ENCODE results near the gene SHH. TPM values are rescaled to one million over a fixed set of nuclear protein-coding genes. Genes with fewer than 3 reads are reported as not detected.

Gene SHH
- total and polyA plus RNA-seq, 2 experiments from 2014 or later = not detected

GRCh38 chr7:155845226-155845625 is 33.0 kb upstream of the SHH start:
- no peak overlapping the region for H3K27ac ChIP-seq
- TF ChIP-seq, protein P1, sequence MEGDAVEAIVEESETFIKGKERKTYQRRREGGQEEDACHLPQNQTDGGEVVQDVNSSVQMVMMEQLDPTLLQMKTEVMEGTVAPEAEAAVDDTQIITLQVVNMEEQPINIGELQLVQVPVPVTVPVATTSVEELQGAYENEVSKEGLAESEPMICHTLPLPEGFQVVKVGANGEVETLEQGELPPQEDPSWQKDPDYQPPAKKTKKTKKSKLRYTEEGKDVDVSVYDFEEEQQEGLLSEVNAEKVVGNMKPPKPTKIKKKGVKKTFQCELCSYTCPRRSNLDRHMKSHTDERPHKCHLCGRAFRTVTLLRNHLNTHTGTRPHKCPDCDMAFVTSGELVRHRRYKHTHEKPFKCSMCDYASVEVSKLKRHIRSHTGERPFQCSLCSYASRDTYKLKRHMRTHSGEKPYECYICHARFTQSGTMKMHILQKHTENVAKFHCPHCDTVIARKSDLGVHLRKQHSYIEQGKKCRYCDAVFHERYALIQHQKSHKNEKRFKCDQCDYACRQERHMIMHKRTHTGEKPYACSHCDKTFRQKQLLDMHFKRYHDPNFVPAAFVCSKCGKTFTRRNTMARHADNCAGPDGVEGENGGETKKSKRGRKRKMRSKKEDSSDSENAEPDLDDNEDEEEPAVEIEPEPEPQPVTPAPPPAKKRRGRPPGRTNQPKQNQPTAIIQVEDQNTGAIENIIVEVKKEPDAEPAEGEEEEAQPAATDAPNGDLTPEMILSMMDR (IDR thresholded peaks at IDR 0.05; ENCODE audit: low read depth, low read length) = no peak
- no peak for DNase-seq (ENCODE audit: low read depth in 1 of 2, low spot score in 1 of 2)
- H3K36me3 ChIP-seq = no peaks in the 10 kb centered on the region
- no peaks in the 10 kb centered on the region for H3K9me3 ChIP-seq (ENCODE audit: low read depth)
- no peaks in the 10 kb centered on the region for H3K27me3 ChIP-seq
- H3K4me1 ChIP-seq (ENCODE audit: low read depth) = no peaks in the 10 kb centered on the region
- H3K4me3 ChIP-seq = no peak overlapping the region

DNA sequence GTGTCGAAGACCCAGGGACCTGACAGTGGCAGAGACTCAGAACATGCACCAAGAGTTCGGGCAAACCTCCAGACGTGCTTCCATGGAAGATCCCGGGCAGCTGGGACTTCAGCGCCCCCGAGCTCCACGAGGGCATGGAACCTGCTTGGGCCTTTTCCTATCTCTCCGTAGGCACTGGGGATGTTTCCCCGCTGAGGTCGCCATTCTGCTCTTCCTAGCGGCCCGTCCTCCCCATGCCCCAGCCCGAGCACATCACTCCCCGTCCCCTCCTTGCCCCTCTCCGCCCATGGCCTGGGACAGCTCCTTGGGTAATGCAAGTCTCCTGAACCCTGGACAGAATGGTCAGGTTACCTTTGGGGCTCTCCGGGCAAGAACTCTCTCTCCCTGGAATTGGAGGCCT is 32.3 kb upstream of the SHH start:
- H3K4me3 ChIP-seq = no peak overlapping the region
- DNase-seq (ENCODE audit: low read depth in 1 of 2, low spot score in 1 of 2) = no peak
- no peaks in the 10 kb centered on the region for H3K9me3 ChIP-seq (ENCODE audit: low read depth)
- no peak overlapping the region for H3K27ac ChIP-seq
- H3K4me1 ChIP-seq (ENCODE audit: low read depth) = no peaks in the 10 kb centered on the region
- no peaks in the 10 kb centered on the region for H3K27me3 ChIP-seq
- TF ChIP-seq, protein P1 (IDR thresholded peaks at IDR 0.05; ENCODE audit: low read depth, low read length) = no peak
- H3K36me3 ChIP-seq = no peaks in the 10 kb centered on the region

- Histone ChIP-seq H3K36me3 (no peaks in the 10 kb centered on the region), H3K9me3 (ENCODE audit: low read depth) (no peaks in the 10 kb centered on the region), H3K27ac (no peak overlapping the region), H3K4me1 (ENCODE audit: low read depth) (no peaks in the 10 kb centered on the region), H3K27me3 (no peaks in the 10 kb centered on the region), H3K4me3 (no peak overlapping the region)
- DNase-seq (ENCODE audit: low read depth in 1 of 2, low spot score in 1 of 2) = peak in 1 of 2 donors; percentile 20
- TF ChIP-seq, protein P1 (IDR thresholded peaks at IDR 0.05; ENCODE audit: low read depth, low read length) = no peak
These were observed 31.8 kb upstream of the SHH start for GRCh38 chr7:155844019-155844453.

DNA sequence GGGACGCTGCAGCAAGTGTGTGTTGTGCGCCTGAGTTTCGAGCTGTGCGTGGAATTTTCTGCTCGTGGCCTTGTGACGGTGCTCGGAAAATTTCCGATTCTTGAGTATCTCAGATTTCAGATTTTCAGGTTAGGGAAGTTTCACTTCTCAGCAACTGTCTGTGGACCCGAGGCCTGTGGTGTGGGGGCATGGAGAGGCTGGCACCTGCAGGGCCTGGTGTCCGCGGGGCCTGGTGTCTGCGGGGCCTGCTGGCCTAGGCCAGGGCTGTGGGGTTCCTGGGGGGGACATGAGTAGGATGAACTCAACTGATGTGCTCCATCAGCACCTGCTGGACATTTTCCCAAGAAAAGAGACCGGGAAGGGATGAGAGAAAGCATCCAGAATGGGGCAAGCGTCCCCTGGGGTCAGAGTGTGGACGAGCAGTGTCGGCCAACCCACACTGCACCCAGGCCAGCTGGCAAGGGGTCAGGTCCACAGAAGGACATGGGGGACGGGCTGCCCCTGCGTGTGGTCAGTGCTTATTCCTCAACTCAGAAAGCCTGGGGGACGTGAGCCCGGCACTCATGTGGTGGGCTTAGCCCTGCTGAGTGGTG is 31.3 kb upstream of the SHH start:
- Histone ChIP-seq H3K4me1 (ENCODE audit: low read depth) (no peaks in the 10 kb centered on the region), H3K27me3 (no peaks in the 10 kb centered on the region), H3K9me3 (ENCODE audit: low read depth) (peaks cover 3% of the 10 kb centered on the region), H3K36me3 (no peaks in the 10 kb centered on the region), H3K27ac (no peak overlapping the region), H3K4me3 (no peak overlapping the region)
- TF ChIP-seq, protein P1 (IDR thresholded peaks at IDR 0.05; ENCODE audit: low read depth, low read length) = no peak
- DNase-seq (ENCODE audit: low read depth in 1 of 2, low spot score in 1 of 2) = no peak

DNA sequence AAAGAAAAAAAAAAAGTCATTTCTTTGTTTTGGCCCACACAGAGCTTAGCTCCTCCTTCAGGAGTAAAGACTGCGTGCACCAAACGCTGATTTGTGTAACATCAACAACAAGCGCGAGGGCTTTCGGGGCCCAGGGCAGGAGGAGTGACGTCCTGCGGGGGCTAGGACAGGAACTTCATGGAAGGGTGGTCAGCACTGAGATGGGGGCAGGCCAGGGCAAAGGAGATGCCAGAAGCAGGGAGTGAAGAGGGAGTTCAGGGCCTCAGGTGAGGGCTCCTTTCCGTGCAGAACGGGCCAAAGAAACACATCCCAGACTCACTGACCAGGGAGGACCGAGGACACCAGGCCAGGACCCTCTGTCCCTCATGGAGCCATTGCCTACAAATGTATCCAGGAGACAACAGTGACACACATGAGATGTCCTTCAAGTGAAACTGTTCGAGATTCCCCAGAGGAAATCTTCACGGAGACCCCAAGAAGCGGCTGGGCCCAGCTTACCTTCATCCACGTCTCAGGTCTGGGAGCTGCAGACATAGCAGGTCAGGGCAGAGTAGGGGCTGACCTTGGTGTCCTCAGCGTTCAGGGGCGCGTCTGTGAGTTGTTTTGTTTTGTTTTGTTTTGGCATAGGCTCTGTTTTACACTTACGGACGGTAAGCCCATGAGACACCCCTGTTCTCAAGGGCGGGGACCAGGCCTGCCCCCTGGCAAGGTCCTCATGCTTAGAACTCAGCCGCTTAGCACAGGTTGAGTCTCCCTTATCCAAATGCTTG is 30.4 kb upstream of the SHH start:
- peaks cover 3% of the 10 kb centered on the region for H3K9me3 ChIP-seq (ENCODE audit: low read depth)
- H3K27me3 ChIP-seq = no peaks in the 10 kb centered on the region
- DNase-seq (ENCODE audit: low read depth in 1 of 2, low spot score in 1 of 2) = no peak
- H3K36me3 ChIP-seq = no peaks in the 10 kb centered on the region
- no peak overlapping the region for H3K27ac ChIP-seq
- H3K4me3 ChIP-seq = no peak overlapping the region
- TF ChIP-seq, protein P1 (IDR thresholded peaks at IDR 0.05; ENCODE audit: low read depth, low read length) = no peak
- no peaks in the 10 kb centered on the region for H3K4me1 ChIP-seq (ENCODE audit: low read depth)
